Activated CD4-positive, alpha-beta T cell treated with anti-CD3 and anti-CD28 coated beads, Interleukin-2, amount 10 ng/mL, durations not matched to agents 7 days and 5 days (primary cell): Measurements from ENCODE around the gene TRIM38. TPM values are rescaled to one million over a fixed set of nuclear protein-coding genes. Genes with fewer than 3 reads are reported as not detected.
A peak's percentile ranks its signal among the peaks of the same experiment; 100 is the strongest.

Experiments
- CTCF ChIA-PET: fragments of 350-600 bp; sonication (Branson Sonifier 250); formaldehyde crosslinking; loops from one replicate; lab custom pipeline; 2021; ENCODE audit warnings: antibody characterized with exemption; lab: Charles Lee
- POLR2A ChIA-PET: fragments of 350-600 bp; sonication (Branson Sonifier 250); formaldehyde crosslinking; loops from one replicate; lab custom pipeline; 2021; ENCODE audit warnings: antibody characterized with exemption; lab: Charles Lee
- DNase-seq: peaks from one replicate; pipeline ENCODE4 v3.0.0-alpha.2; 2020
- H3K27ac Mint-ChIP-seq: one replicate; pipeline ENCODE4 v1.8.0; 2021; ENCODE audit warnings: mild to moderate bottlenecking, moderate library complexity, mixed read lengths
- H3K27me3 Mint-ChIP-seq: one replicate; pipeline ENCODE4 v1.8.0; 2021; ENCODE audit warnings: mixed read lengths
- H3K36me3 Mint-ChIP-seq: one replicate; pipeline ENCODE4 v1.8.0; 2021; ENCODE audit warnings: low read depth, mixed read lengths
- H3K4me1 Mint-ChIP-seq: one replicate; pipeline ENCODE4 v1.8.0; 2021; ENCODE audit warnings: mixed read lengths
- H3K4me3 Mint-ChIP-seq: one replicate; pipeline ENCODE4 v1.8.0; 2021; ENCODE audit warnings: mild to moderate bottlenecking, moderate library complexity, mixed read lengths
- H3K9me3 Mint-ChIP-seq: one replicate; pipeline ENCODE4 v1.8.0; 2021; ENCODE audit warnings: mixed read lengths
- total RNA-seq, 2 experiments: library from RNA; stranded (reverse); gene quantifications; one replicate each; pipeline ENCODE4 v1.2.3, GENCODE V29; 2021

TRIM38 gene
- total RNA-seq, 2 experiments from 2014 or later: 25.4 to 27.6 TPM

GRCh38 chr6:26031595-26032339 lies 69.2 kb downstream of the TRIM38 start:
- H3K36me3 Mint-ChIP-seq: peaks cover 2% of the 10 kb centered on the region
- H3K4me1 Mint-ChIP-seq: peaks cover 79% of the 10 kb centered on the region
- CTCF ChIA-PET: interaction anchor here (1.0 to 11.3 kb wide), 12 partner anchors 9 to 1778 kb away, joined by 3 to 121 read pairs (median 4); a partner anchor contains a TSS
- no peaks in the 10 kb centered on the region for H3K9me3 Mint-ChIP-seq
- DNase-seq: peak; percentile 96
- peak overlapping the region; percentile 100 for H3K27ac Mint-ChIP-seq
- POLR2A ChIA-PET: interaction anchor here (0.8 to 11.7 kb wide), 28 partner anchors 10 to 1862 kb away, joined by 3 to 504 read pairs (median 10); a partner anchor contains a TSS
- H3K4me3 Mint-ChIP-seq: peak overlapping the region; percentile 96
- H3K27me3 Mint-ChIP-seq: peaks cover 3% of the 10 kb centered on the region

- POLR2A ChIA-PET: interaction anchor here (0.6 to 11.7 kb wide), 27 partner anchors 8 to 1861 kb away, joined by 3 to 504 read pairs (median 11); a partner anchor contains a TSS
- H3K4me3 Mint-ChIP-seq: peak overlapping the region; percentile 96
- CTCF ChIA-PET: interaction anchor here (0.6 to 11.3 kb wide), 12 partner anchors 9 to 1778 kb away, joined by 3 to 121 read pairs (median 4); a partner anchor contains a TSS
- no peaks in the 10 kb centered on the region for H3K27me3 Mint-ChIP-seq
- no peaks in the 10 kb centered on the region for H3K9me3 Mint-ChIP-seq
- DNase-seq: peak; percentile 59
- H3K4me1 Mint-ChIP-seq: peaks cover 73% of the 10 kb centered on the region
- peak overlapping the region; percentile 100 for H3K27ac Mint-ChIP-seq
- H3K36me3 Mint-ChIP-seq: no peaks in the 10 kb centered on the region
These were observed 69.9 kb downstream of the TRIM38 start for GRCh38 chr6:26032340-26033084.

DNA sequence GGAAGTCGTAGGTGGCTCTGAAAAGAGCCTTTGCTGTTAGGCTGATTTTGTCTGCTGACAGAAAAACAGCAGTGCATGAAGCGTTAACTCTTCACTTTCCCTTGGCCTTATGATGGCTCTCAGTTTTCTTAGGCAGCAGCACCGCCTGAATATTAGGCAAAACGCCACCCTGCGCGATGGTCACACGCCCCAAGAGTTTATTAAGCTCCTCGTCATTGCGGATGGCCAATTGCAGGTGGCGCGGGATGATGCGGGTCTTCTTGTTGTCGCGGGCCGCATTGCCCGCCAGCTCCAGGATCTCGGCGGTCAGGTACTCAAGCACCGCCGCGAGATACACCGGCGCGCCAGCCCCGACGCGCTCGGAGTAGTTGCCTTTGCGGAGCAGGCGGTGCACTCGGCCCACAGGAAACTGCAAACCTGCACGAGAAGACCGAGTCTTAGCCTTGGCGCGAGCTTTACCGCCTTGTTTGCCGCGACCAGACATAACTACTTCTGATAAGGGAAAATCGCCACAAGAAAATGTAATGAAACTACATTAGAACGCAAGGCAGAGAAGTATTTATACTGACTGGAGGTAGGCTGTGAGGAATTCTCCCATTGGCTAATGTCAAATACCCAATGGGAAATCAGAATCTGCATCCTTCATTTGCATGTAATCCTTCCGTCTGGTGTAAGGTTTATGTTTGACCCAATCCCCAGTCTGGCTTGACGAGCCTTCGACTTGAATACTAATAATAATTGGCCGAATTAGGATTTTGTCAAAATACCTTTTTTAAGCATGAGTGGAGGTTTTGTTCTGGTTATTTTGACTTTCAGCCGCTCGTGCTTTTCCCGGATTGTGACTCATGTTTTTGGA lies 70.7 kb downstream of the TRIM38 start:
- H3K4me3 Mint-ChIP-seq: peak overlapping the region; percentile 96
- CTCF ChIA-PET: interaction anchor here (0.6 to 11.3 kb wide), 7 partner anchors 10 to 965 kb away, joined by 4 to 121 read pairs (median 6); a partner anchor contains a TSS
- DNase-seq: peak; percentile 82
- H3K27me3 Mint-ChIP-seq: no peaks in the 10 kb centered on the region
- H3K4me1 Mint-ChIP-seq: peaks cover 68% of the 10 kb centered on the region
- no peaks in the 10 kb centered on the region for H3K9me3 Mint-ChIP-seq
- no peaks in the 10 kb centered on the region for H3K36me3 Mint-ChIP-seq
- peak overlapping the region; percentile 100 for H3K27ac Mint-ChIP-seq
- POLR2A ChIA-PET: interaction anchor here (0.6 to 11.7 kb wide), 21 partner anchors 9 to 1841 kb away, joined by 3 to 504 read pairs (median 12); a partner anchor contains a TSS

DNA sequence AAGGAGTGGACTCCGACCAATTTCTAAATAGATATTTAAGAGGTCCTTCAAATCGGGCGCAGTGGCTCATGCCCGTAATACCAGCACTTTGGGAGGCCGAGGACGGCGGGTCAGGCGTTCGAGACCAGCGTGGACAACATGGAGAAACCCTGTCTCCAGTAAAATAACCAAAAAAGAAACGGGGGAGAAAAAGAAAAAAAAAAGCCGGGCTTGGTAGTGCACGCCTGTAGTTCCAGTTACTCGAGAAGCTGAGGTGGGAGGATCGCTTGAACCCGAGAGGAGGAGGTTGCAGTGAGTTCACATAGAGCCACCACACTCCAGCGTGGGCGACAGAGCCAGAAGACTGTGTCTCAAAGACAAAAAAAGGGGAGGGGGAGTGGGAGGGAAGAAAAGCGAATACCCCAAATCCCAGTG lies 71.3 kb downstream of the TRIM38 start:
- Mint-ChIP-seq H3K27ac (peak overlapping the region; percentile 100), H3K27me3 (no peaks in the 10 kb centered on the region), H3K36me3 (no peaks in the 10 kb centered on the region), H3K9me3 (no peaks in the 10 kb centered on the region), H3K4me3 (peak overlapping the region; percentile 96), H3K4me1 (peaks cover 64% of the 10 kb centered on the region)
- CTCF ChIA-PET: interaction anchor here (4.2 to 11.3 kb wide), 2 partner anchors 9 to 11 kb away, joined by 16 to 121 read pairs; a partner anchor contains a TSS
- POLR2A ChIA-PET: interaction anchor here (0.6 to 11.7 kb wide), 7 partner anchors 13 to 1804 kb away, joined by 3 to 504 read pairs (median 45); a partner anchor contains a TSS
- peak; percentile 60 for DNase-seq

- H3K4me3 Mint-ChIP-seq: peak overlapping the region; percentile 96
- no peaks in the 10 kb centered on the region for H3K36me3 Mint-ChIP-seq
- no peaks in the 10 kb centered on the region for H3K9me3 Mint-ChIP-seq
- H3K27me3 Mint-ChIP-seq: no peaks in the 10 kb centered on the region
- ChIA-PET CTCF (interaction anchor here (4.2 to 11.3 kb wide), 2 partner anchors 10 kb away, joined by 16 to 121 read pairs; a partner anchor contains a TSS), POLR2A (interaction anchor here (11.7 kb wide), 1 partner anchor 12 kb away, joined by 504 read pairs; a partner anchor contains a TSS)
- H3K27ac Mint-ChIP-seq: peak overlapping the region; percentile 100
- H3K4me1 Mint-ChIP-seq: peaks cover 57% of the 10 kb centered on the region
- DNase-seq: no peak
These were observed 72.3 kb downstream of the TRIM38 start for GRCh38 chr6:26034905-26035304.

Other genes starting within 250 kb of the TRIM38 start
- gene SLC17A4, start 208.1 kb upstream of the TRIM38 start, total RNA-seq: not detected
- gene SLC17A1, start 130.8 kb upstream of the TRIM38 start, total RNA-seq: not detected
- under 1 TPM; 0.62 to 0.75 TPM for gene SLC17A3, start 88.6 kb upstream of the TRIM38 start, total RNA-seq
- gene SLC17A2, start 32.1 kb upstream of the TRIM38 start, total RNA-seq: not detected
- gene HFE, start 124.6 kb downstream of the TRIM38 start, total RNA-seq: 1 to 10 TPM; 3.0 to 3.5 TPM